DOHH2 (cell line): Measurements from ENCODE around the gene ODC1.

Experiments used
- CTCF ChIP-seq: fragments of 200-600 bp; sonication (generic); IDR thresholded peaks from one replicate; pipeline ENCODE4 v1.5.1; 2014; ENCODE audit warnings: antibody characterized with exemption, mild to moderate bottlenecking, low read depth, low read length; ENCODE audit not compliant: poor library complexity, severe bottlenecking
- EZH2phosphoT487 ChIP-seq: fragments of 200-600 bp; sonication (generic); IDR thresholded peaks from 2 replicates; pipeline ENCODE4 v1.6.1; 2017; ENCODE audit warnings: borderline replicate concordance, mild to moderate bottlenecking, antibody characterized with exemption, low read length, moderate library complexity, mixed read lengths

GRCh38 chr2:10494351-10495066 is 46.4 kb upstream of the ODC1 start:
- TF ChIP-seq CTCF (no peak), EZH2phosphoT487 (no peak)
